Stomach (tissue), 9 donors: Measurements from ENCODE around the gene RAB21. TPM values are rescaled to one million over a fixed set of nuclear protein-coding genes. Genes with fewer than 3 reads are reported as not detected.

Source experiments
- DNase-seq, 2 donors: peaks; one replicate each; pipeline versions ENCODE4 v3.0.0 to v3.0.0-alpha.2; 2013 to 2019
- H3K27ac ChIP-seq, 5 donors: fragments of 200-600 bp in 4 of 5; sonication (generic) in 4 of 5; one replicate each; pipeline ENCODE4 v1.5.1; 2013 to 2019; ENCODE audit warnings: mild to moderate bottlenecking in 1 of 5, moderate library complexity in 1 of 5
- H3K27me3 ChIP-seq, 3 donors: fragments of 200-600 bp; sonication (generic); one replicate each; pipeline ENCODE4 v1.5.1; 2017 to 2019; ENCODE audit warnings: mixed run types in 1 of 3
- H3K36me3 ChIP-seq, 4 donors: fragments of 200-600 bp; sonication (generic); 1 replicate in 3 of 4; 2 replicates in 1 of 4; pipeline ENCODE4 v1.5.1; 2016 to 2019
- H3K4me1 ChIP-seq, 4 donors: fragments of 200-600 bp; sonication (generic); one replicate each; pipeline ENCODE4 v1.5.1; 2016 to 2019
- H3K4me3 ChIP-seq, 4 donors: fragments of 200-600 bp; sonication (generic) in 3 of 4; one replicate each; pipeline ENCODE4 v1.5.1; 2016 to 2019; ENCODE audit warnings: mild to moderate bottlenecking in 1 of 4
- H3K9me3 ChIP-seq, 4 donors: fragments of 200-600 bp; sonication (generic); one replicate each; pipeline ENCODE4 v1.5.1; 2016 to 2019
- CTCF ChIP-seq, 7 experiments: fragments of 450-650 bp in 4 of 7; fragments of 200-600 bp in 3 of 7; sonication (generic) in 3 of 7; IDR thresholded peaks; one replicate each; pipeline ENCODE4 v1.5.1; 2016 to 2019; ENCODE audit warnings: antibody characterized with exemption in 7 of 7, control low read depth in 2 of 7, mild to moderate bottlenecking in 1 of 7
- EP300 ChIP-seq: sonication (generic); formaldehyde crosslinking; IDR thresholded peaks from one replicate; pipeline ENCODE4 v1.6.1; 2017; ENCODE audit warnings: antibody characterized with exemption
- POLR2A ChIP-seq, 4 donors: fragments of 450-650 bp; IDR thresholded peaks; one replicate each; pipeline ENCODE4 v1.6.1; 2016; ENCODE audit warnings: antibody characterized with exemption in 4 of 4, control low read depth in 2 of 4, mild to moderate bottlenecking in 1 of 4, moderate library complexity in 1 of 4
- POLR2AphosphoS5 ChIP-seq, 3 donors: sonication (generic); formaldehyde crosslinking; IDR thresholded peaks; one replicate each; pipeline ENCODE4 v1.6.1; 2016; ENCODE audit warnings: antibody characterized with exemption in 3 of 3
- WGBS, 5 donors: extraction: QIAGEN DNeasy Blood & Tissue Kit in 3 of 5; methylation state at CpG; one replicate each; pipeline versions ENCODE4 v1.1.5 to v1.1.7; 2013 to 2018; 5-methylcytosine and 5-hydroxymethylcytosine counted together
- intact Hi-C: fragments of 100-400 bp; cut with DNase I; formaldehyde crosslinking; loops from one replicate; pipeline ENCODE4 v1.15.1; 2023; ENCODE audit warnings: low total_unique reads
- polyA plus RNA-seq, 3 donors: library from polyadenylated mRNA; stranded (reverse); fragments of 200-250 nt; gene quantifications; one replicate each; pipeline ENCODE4 v1.2.3, GENCODE V29; 2013
- total RNA-seq, 5 donors: library from RNA; depleted of rRNA; stranded (reverse); fragments of >200 nt; gene quantifications; one replicate each; pipeline versions ENCODE4 v1.1.0 to v1.2.3, GENCODE V29; 2014 to 2016
- donor health status: healthy with polysubstance abuse.
- donor health status: Bipolar disorder and iron deficiency.
- donor health status: healthy.

Gene RAB21
- total and polyA plus RNA-seq, 8 donors = 3.2 to 35.1 (median 7.7) TPM

- TF ChIP-seq POLR2A (IDR thresholded peaks at IDR 0.05) (no peak), CTCF (IDR thresholded peaks at IDR 0.05) (no peak), EP300 (no peak), POLR2AphosphoS5 (IDR thresholded peaks at IDR 0.05) (no peak)
- H3K36me3 ChIP-seq = no peaks in the 10 kb centered on the region
- H3K9me3 ChIP-seq = no peaks in the 10 kb centered on the region
- intact Hi-C loops = no loop called here
- no peak overlapping the region for H3K27ac ChIP-seq
- H3K4me3 ChIP-seq = no peak overlapping the region
- no peak for DNase-seq
- no peaks in the 10 kb centered on the region for H3K27me3 ChIP-seq
- H3K4me1 ChIP-seq = no peaks in the 10 kb centered on the region
- WGBS, 5 donors = 80 to 88% (median 86%) methylated on average over 2 of the region's 2 CpGs
These were observed 28.1 kb upstream of the RAB21 start for GRCh38 chr12:71726548-71726947.

GRCh38 chr12:71727958-71728357 lies 26.7 kb upstream of the RAB21 start:
- DNase-seq = no peak
- TF ChIP-seq POLR2A (IDR thresholded peaks at IDR 0.05) = no peak
- TF ChIP-seq POLR2AphosphoS5 (IDR thresholded peaks at IDR 0.05) = no peak
- no peak for TF ChIP-seq EP300
- no peak for TF ChIP-seq CTCF (IDR thresholded peaks at IDR 0.05)
- 52 to 83% (median 74%) methylated on average over 5 of the region's 5 CpGs for WGBS, 5 donors
- no peaks in the 10 kb centered on the region for H3K9me3 ChIP-seq
- no peaks in the 10 kb centered on the region for H3K27me3 ChIP-seq
- no peaks in the 10 kb centered on the region for H3K36me3 ChIP-seq
- no peak overlapping the region for H3K27ac ChIP-seq
- H3K4me1 ChIP-seq = no peaks in the 10 kb centered on the region
- no peak overlapping the region for H3K4me3 ChIP-seq
- intact Hi-C loops = no loop called here

GRCh38 chr12:71730936-71731335 lies 23.7 kb upstream of the RAB21 start:
- Histone ChIP-seq H3K9me3 (no peaks in the 10 kb centered on the region), H3K4me3 (no peak overlapping the region), H3K4me1 (no peaks in the 10 kb centered on the region), H3K27ac (no peak overlapping the region), H3K36me3 (no peaks in the 10 kb centered on the region), H3K27me3 (no peaks in the 10 kb centered on the region)
- no peak for DNase-seq
- WGBS, 5 donors = 73 to 86% (median 81%) methylated on average over 7 of the region's 7 CpGs
- TF ChIP-seq EP300 = no peak
- no peak for TF ChIP-seq POLR2AphosphoS5 (IDR thresholded peaks at IDR 0.05)
- no peak for TF ChIP-seq POLR2A (IDR thresholded peaks at IDR 0.05)
- TF ChIP-seq CTCF (IDR thresholded peaks at IDR 0.05) = no peak
- intact Hi-C loops = no loop called here

- TF ChIP-seq EP300 (no peak), POLR2A (IDR thresholded peaks at IDR 0.05) (no peak), CTCF (IDR thresholded peaks at IDR 0.05) (no peak), POLR2AphosphoS5 (IDR thresholded peaks at IDR 0.05) (no peak)
- Histone ChIP-seq H3K36me3 (no peaks in the 10 kb centered on the region), H3K27ac (no peak overlapping the region), H3K4me1 (no peaks in the 10 kb centered on the region), H3K4me3 (no peak overlapping the region), H3K9me3 (no peaks in the 10 kb centered on the region), H3K27me3 (no peaks in the 10 kb centered on the region)
- intact Hi-C loops = no loop called here
- 68 to 76% (median 69%) methylated on average over 19 to 21 of the region's 21 CpGs for whole genome bisulfite sequencing, 5 donors
- DNase-seq = peak in 1 of 2 donors; percentile 19
These were observed 23.0 kb upstream of the RAB21 start for GRCh38 chr12:71731439-71732356.
